Activated naive CD4-positive, alpha-beta T cell (primary cell): ENCODE measurements around the gene LTB4R.
"Not testable (repeated sequence)": the region's sequence is repeated elsewhere in the genome, so short reads cannot be mapped to it uniquely, and the experiment has no call there.

Source experiments
- DNase-seq, 4 experiments: peaks; one replicate each; lab custom pipeline; 2025; lab: John Stamatoyannopoulos, UW

The LTB4R gene

GRCh38 chr14:24323341-24323740 is 12.0 kb downstream of the LTB4R start:
- no peak for DNase-seq

GRCh38 chr14:24324024-24324423 is 12.7 kb downstream of the LTB4R start:
- DNase-seq, result no peak

- no peak for DNase-seq
Observed at GRCh38 chr14:24325041-24325530, 13.8 kb downstream of the LTB4R start.

GRCh38 chr14:24325963-24326362 is 14.7 kb downstream of the LTB4R start:
- no peak for DNase-seq

GRCh38 chr14:24327303-24327702 is 16.0 kb downstream of the LTB4R start:
- no peak for DNase-seq

GRCh38 chr14:24327914-24328313 is 16.6 kb downstream of the LTB4R start:
- not testable (repeated sequence) for DNase-seq

GRCh38 chr14:24329073-24329663 is 17.9 kb downstream of the LTB4R start:
- DNase-seq, result no peak

GRCh38 chr14:24329736-24330135 is 18.4 kb downstream of the LTB4R start:
- DNase-seq, result peak in 1 of 4 experiments; percentile 18

- no peak for DNase-seq
Observed at GRCh38 chr14:24330973-24331674, 19.8 kb downstream of the LTB4R start.

GRCh38 chr14:24331731-24332267 is 20.5 kb downstream of the LTB4R start:
- DNase-seq, result no peak

- DNase-seq, result peak; percentile 32 to 68 (median 58)
Observed at GRCh38 chr14:24332268-24332993, 21.1 kb downstream of the LTB4R start.

GRCh38 chr14:24334431-24335291 is 23.4 kb downstream of the LTB4R start, which contains the start of gene ADCY4:
Gene ADCY4, minus strand, starts transcription at chr14:24335071. Its CDS starts 419 bp downstream, at chr14:24334652.
- peak in 1 of 4 experiments; percentile 16 for DNase-seq

- DNase-seq, result no peak
Observed at GRCh38 chr14:24335461-24336171, 24.3 kb downstream of the LTB4R start.

GRCh38 chr14:24337144-24337823 is 26.0 kb downstream of the LTB4R start:
- no peak for DNase-seq

GRCh38 chr14:24337824-24338175 is 26.5 kb downstream of the LTB4R start:
- DNase-seq, result no peak

GRCh38 chr14:24338843-24339242 is 27.5 kb downstream of the LTB4R start:
- no peak for DNase-seq

GRCh38 chr14:24339284-24340151 is 28.2 kb downstream of the LTB4R start, which contains the start of gene RIPK3:
Gene RIPK3, minus strand, starts transcription at chr14:24339991. Its CDS starts 165 bp downstream, at chr14:24339826.
- DNase-seq, result peak in 2 of 4 experiments; percentile 50 to 73

- no peak for DNase-seq
Observed at GRCh38 chr14:24340606-24341005, 29.3 kb downstream of the LTB4R start.

- no peak for DNase-seq
Observed at GRCh38 chr14:24342889-24343288, 31.6 kb downstream of the LTB4R start.
